ENCODE data around the gene YIPF3.

Gene YIPF3

DNA sequence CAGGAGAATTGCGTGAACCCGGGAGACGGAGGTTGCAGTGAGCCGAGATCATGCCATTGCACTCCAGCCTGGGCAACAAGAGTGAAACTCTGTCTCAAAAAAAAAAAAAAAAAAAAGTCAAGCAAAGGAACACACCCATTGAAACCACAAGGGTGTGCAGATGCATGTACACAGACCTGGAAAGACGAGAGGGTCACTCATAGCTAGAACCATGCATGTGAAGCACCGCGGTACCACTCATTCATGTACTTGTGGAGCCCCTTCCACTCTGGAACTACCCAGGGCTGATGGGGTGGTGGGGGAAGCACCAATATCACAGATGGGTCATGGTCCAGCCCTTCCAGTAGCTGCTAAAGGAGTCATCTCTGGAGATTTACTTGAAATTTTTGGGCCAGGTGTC lies 46.8 kb downstream of the YIPF3 start:
- TF ChIP-seq TCF4 (CRISPR knock-in tag; IDR thresholded peaks at IDR 0.05; ENCODE audit: borderline replicate concordance) (no peak), CSDC2 (CRISPR knock-in tag; IDR thresholded peaks at IDR 0.05) (no peak), BACH2 (CRISPR knock-in tag; IDR thresholded peaks at IDR 0.05; ENCODE audit: borderline replicate concordance) (no peak), ZC3H10 (CRISPR knock-in tag; IDR thresholded peaks at IDR 0.05) (no peak), CSRNP3 (CRISPR knock-in tag; IDR thresholded peaks at IDR 0.05) (no peak), RARB (CRISPR knock-in tag; IDR thresholded peaks at IDR 0.05) (no peak), ESRRG (CRISPR knock-in tag; IDR thresholded peaks at IDR 0.05) (no peak), ZNF565 (CRISPR knock-in tag; conservative IDR thresholded peaks at IDR 0.05; ENCODE audit: low read depth) (no peak), SNAI2 (CRISPR knock-in tag; IDR thresholded peaks at IDR 0.05) (no peak), ARNTL (CRISPR knock-in tag; IDR thresholded peaks at IDR 0.05; ENCODE audit: borderline replicate concordance, low read depth) (no peak), TSHZ2 (CRISPR knock-in tag; IDR thresholded peaks at IDR 0.05) (no peak)
- TF ChIP-seq, protein P1, sequence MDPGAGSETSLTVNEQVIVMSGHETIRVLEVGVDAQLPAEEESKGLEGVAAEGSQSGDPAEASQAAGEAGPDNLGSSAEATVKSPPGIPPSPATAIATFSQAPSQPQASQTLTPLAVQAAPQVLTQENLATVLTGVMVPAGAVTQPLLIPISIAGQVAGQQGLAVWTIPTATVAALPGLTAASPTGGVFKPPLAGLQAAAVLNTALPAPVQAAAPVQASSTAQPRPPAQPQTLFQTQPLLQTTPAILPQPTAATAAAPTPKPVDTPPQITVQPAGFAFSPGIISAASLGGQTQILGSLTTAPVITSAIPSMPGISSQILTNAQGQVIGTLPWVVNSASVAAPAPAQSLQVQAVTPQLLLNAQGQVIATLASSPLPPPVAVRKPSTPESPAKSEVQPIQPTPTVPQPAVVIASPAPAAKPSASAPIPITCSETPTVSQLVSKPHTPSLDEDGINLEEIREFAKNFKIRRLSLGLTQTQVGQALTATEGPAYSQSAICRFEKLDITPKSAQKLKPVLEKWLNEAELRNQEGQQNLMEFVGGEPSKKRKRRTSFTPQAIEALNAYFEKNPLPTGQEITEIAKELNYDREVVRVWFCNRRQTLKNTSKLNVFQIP (CRISPR knock-in tag; IDR thresholded peaks at IDR 0.05; ENCODE audit: borderline replicate concordance, low read depth): no peak
- ATAC-seq: no peak

DNA sequence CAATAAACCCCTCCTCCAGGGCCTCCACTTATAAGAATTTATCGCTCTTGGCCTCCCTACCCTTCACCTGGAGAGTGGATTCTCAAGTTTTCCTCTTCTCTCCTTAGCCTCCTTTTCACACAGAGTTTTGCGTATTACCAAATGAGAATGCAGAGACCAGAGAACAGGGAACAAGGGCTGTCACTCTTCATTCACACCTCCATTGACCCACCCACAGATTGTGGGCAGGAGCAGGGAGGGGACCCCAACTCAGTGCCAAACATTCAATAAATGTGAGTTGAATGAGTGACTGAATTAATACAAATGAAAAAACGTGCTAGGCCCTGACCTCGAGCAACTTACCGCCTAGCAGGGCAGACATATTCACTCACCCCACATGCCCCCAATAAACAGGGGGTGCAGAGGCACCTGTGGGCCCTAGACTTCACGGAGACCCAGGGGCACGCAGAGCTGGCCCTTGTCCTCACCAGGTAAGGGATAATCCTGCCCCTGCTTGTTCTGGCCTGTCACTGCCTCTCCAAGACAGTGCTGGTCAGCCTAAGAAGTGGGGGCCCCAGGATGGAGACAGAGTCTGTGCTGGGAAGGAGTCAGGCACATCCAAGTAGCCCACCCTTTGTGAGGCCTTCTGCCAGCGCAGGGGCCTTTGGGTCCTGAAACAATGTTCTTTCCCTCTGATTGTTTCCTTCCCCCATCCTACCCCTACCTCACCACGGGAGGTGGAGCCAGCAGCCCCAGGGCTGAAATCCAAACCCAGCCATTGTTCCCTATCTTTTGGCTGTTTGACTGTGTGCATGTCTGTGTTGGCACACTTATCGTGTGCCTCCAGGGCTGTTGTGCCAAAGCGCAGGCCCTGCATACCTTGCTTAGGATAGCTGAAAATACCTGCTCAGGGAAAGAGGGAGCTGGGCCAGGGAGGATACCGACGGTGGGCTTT lies 47.7 kb downstream of the YIPF3 start:
- ATAC-seq: no peak
- no peak for TF ChIP-seq ZFP30 (CRISPR knock-in tag; IDR thresholded peaks at IDR 0.05)

DNA sequence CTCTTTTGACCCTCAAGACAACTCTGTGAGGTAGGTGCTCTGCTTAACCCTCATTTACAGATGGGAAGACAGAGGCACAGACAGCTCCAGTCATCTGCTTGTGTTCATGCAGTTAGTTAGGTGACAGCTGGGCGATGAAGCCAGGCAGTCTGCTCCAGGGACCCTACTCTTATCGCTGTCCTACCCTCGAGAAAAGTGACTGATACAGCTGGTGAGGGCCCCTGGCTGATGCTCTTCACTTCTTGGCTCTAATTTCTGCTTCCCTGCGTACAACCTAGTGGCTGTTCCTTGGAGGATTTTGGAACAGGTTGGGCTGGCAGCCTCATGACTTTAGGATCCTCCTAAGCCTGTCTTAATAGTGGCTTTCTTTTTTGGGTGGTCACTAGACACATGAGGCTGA lies 48.5 kb downstream of the YIPF3 start:
- no peak for ATAC-seq
- TF ChIP-seq ZC3H10 (CRISPR knock-in tag; IDR thresholded peaks at IDR 0.05) (no peak), ESRRG (CRISPR knock-in tag; IDR thresholded peaks at IDR 0.05) (no peak), ZNF8 (CRISPR knock-in tag; IDR thresholded peaks at IDR 0.05) (no peak), PPARA (CRISPR knock-in tag; IDR thresholded peaks at IDR 0.05; ENCODE audit: borderline replicate concordance) (no peak), TOX (CRISPR knock-in tag; IDR thresholded peaks at IDR 0.05; ENCODE audit: borderline replicate concordance) (no peak), TCF4 (CRISPR knock-in tag; IDR thresholded peaks at IDR 0.05; ENCODE audit: borderline replicate concordance) (no peak), ZFP3 (CRISPR knock-in tag; IDR thresholded peaks at IDR 0.05) (no peak), CSRNP3 (CRISPR knock-in tag; IDR thresholded peaks at IDR 0.05) (no peak), OSR1 (CRISPR knock-in tag; IDR thresholded peaks at IDR 0.05) (no peak), TSHZ2 (CRISPR knock-in tag; IDR thresholded peaks at IDR 0.05) (no peak), SNAI2 (CRISPR knock-in tag; IDR thresholded peaks at IDR 0.05) (no peak), ZNF565 (CRISPR knock-in tag; conservative IDR thresholded peaks at IDR 0.05; ENCODE audit: low read depth) (no peak), GLIS3 (CRISPR knock-in tag; IDR thresholded peaks at IDR 0.05) (no peak), ZFP30 (CRISPR knock-in tag; IDR thresholded peaks at IDR 0.05) (no peak), ARNTL (CRISPR knock-in tag; IDR thresholded peaks at IDR 0.05; ENCODE audit: borderline replicate concordance, low read depth) (no peak)
- TF ChIP-seq, protein P1 (CRISPR knock-in tag; IDR thresholded peaks at IDR 0.05; ENCODE audit: borderline replicate concordance, low read depth): no peak
- TF ChIP-seq, protein P2, sequence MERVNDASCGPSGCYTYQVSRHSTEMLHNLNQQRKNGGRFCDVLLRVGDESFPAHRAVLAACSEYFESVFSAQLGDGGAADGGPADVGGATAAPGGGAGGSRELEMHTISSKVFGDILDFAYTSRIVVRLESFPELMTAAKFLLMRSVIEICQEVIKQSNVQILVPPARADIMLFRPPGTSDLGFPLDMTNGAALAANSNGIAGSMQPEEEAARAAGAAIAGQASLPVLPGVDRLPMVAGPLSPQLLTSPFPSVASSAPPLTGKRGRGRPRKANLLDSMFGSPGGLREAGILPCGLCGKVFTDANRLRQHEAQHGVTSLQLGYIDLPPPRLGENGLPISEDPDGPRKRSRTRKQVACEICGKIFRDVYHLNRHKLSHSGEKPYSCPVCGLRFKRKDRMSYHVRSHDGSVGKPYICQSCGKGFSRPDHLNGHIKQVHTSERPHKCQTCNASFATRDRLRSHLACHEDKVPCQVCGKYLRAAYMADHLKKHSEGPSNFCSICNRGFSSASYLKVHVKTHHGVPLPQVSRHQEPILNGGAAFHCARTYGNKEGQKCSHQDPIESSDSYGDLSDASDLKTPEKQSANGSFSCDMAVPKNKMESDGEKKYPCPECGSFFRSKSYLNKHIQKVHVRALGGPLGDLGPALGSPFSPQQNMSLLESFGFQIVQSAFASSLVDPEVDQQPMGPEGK (CRISPR knock-in tag; IDR thresholded peaks at IDR 0.05; ENCODE audit: borderline replicate concordance): no peak

All from SK-N-SH treated with all-trans-retinoic acid at 6 μM for 48 hours (cell line).